ENCODE data around the gene AJM1.

AJM1 gene

DNA sequence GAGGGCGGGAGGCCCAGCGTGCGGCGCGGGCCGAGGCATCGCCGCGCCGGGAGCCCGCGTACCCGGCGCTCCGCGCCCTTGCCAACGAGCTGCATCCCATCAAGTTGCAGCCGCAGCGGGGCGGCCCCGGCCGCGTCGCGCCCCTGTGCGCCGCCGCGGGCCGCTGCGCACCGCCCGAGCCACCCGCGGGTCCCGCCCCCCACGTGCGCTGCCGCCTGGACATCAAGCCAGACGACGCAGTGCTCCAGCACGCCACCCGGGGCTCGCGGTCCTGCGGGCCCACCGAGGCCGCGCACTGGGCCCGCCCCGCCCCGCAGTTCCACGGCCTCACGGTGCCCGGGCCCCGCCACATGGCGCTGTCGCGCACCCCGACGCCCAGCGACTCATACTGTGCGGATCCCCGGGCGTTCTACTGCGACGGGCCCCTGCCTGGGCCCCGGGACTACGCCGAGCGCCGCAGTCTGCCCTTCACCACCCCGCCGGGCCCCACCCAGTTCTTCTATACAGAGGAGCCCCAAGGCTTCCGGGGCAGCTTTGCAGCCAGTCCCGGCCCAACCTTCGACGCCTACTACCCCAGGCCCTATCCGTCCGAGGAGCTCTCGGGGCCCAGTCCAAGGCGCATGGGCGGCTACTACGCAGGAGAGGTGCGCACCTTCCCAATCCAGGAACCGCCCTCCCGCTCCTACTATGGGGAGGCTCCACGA lies 2.6 kb downstream of the AJM1 start:
- TF ChIP-seq, protein P1, sequence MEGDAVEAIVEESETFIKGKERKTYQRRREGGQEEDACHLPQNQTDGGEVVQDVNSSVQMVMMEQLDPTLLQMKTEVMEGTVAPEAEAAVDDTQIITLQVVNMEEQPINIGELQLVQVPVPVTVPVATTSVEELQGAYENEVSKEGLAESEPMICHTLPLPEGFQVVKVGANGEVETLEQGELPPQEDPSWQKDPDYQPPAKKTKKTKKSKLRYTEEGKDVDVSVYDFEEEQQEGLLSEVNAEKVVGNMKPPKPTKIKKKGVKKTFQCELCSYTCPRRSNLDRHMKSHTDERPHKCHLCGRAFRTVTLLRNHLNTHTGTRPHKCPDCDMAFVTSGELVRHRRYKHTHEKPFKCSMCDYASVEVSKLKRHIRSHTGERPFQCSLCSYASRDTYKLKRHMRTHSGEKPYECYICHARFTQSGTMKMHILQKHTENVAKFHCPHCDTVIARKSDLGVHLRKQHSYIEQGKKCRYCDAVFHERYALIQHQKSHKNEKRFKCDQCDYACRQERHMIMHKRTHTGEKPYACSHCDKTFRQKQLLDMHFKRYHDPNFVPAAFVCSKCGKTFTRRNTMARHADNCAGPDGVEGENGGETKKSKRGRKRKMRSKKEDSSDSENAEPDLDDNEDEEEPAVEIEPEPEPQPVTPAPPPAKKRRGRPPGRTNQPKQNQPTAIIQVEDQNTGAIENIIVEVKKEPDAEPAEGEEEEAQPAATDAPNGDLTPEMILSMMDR (conservative IDR thresholded peaks at IDR 0.05; ENCODE audit: low read depth, low read length), result no peak
- Histone ChIP-seq H3K27ac (no peak overlapping the region), H3K36me3 (ENCODE audit: insufficient read depth) (no peaks in the 10 kb centered on the region), H3K79me2 (ENCODE audit: insufficient read depth, low read depth) (no peaks in the 10 kb centered on the region), H3K4me2 (no peak overlapping the region), H2AFZ (ENCODE audit: low read depth) (no peak overlapping the region), H3K27me3 (ENCODE audit: insufficient read depth, low read depth) (no peaks in the 10 kb centered on the region), H4K20me1 (ENCODE audit: insufficient read depth) (no peaks in the 10 kb centered on the region), H3K4me1 (ENCODE audit: low read depth, poor library complexity, severe bottlenecking) (peaks cover 32% of the 10 kb centered on the region), H3K4me3 (IDR thresholded peaks at IDR 0.05; ENCODE audit: insufficient read depth, low read depth, low read length) (no peak overlapping the region), H3K9ac (no peak overlapping the region)

DNA sequence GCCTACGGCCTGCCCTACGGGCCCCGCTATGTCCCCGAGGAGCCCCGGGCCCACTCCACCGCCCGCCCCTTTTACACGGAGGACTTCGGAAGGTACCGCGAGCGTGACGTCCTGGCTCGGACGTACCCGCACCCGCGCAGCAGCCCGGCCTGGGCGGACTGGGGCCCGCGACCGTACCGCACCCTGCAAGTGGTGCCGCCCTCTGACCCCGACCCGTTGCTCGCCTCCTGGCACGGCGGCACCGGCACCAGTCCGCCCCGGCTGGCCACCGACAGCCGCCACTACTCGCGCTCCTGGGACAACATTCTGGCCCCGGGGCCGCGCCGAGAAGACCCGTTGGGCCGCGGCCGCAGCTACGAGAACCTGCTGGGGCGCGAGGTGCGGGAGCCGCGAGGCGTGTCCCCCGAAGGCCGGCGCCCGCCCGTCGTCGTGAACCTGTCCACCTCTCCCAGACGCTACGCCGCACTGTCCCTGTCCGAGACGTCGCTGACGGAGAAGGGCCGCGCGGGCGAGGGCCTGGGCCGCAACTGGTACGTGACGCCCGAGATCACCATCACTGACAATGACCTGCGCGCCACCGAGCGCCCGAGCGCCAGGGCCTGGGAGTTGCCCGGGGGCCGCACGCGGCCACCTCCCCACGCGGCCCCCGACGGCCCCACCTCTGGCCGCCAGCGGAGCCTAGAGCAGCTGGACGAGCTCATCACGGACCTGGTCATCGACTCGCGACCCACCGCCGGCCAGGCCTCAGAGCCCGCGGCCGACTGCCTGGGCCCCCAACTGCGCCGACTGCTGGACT lies 3.4 kb downstream of the AJM1 start:
- TF ChIP-seq, protein P1 (conservative IDR thresholded peaks at IDR 0.05; ENCODE audit: low read depth, low read length), result no peak
- H4K20me1 ChIP-seq (ENCODE audit: insufficient read depth), result no peaks in the 10 kb centered on the region
- no peak overlapping the region for H3K27ac ChIP-seq
- H3K36me3 ChIP-seq (ENCODE audit: insufficient read depth), result no peaks in the 10 kb centered on the region
- H3K9ac ChIP-seq, result no peak overlapping the region
- no peak overlapping the region for H3K4me3 ChIP-seq (IDR thresholded peaks at IDR 0.05; ENCODE audit: insufficient read depth, low read depth, low read length)
- H3K4me2 ChIP-seq, result no peak overlapping the region
- H3K79me2 ChIP-seq (ENCODE audit: insufficient read depth, low read depth), result no peaks in the 10 kb centered on the region
- H3K4me1 ChIP-seq (ENCODE audit: low read depth, poor library complexity, severe bottlenecking), result peaks cover 29% of the 10 kb centered on the region
- H2AFZ ChIP-seq (ENCODE audit: low read depth), result no peak overlapping the region
- H3K27me3 ChIP-seq (ENCODE audit: insufficient read depth, low read depth), result no peaks in the 10 kb centered on the region

DNA sequence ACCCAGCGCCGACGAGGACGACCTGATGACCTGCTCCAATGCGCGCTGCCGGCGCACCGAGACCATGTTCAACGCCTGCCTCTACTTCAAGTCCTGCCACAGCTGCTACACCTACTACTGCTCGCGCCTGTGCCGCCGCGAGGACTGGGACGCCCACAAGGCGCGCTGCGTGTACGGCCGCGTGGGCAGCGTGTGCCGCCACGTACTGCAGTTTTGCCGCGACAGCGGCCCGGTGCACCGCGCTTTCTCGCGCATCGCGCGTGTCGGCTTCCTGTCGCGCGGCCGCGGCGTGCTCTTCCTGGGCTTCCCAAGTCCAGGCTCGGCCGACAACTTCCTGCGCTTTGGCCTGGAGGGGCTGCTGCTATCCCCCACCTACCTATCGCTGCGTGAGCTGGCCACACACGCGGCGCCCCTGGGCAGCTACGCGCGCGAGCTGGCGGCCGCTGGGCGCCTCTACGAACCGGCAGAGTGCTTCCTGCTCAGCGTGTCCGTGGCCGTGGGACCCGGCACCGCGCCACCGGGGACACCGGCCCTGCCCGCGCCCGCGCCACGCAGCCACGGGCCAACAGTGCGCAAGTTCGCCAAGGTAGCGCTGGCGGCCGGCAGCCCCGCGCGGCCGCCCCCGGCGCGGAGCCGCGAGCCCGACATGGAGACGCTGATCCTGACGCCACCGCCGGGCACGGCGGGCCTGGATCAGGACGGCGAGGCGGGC lies 4.3 kb downstream of the AJM1 start:
- H2AFZ ChIP-seq (ENCODE audit: low read depth), result no peak overlapping the region
- H3K27ac ChIP-seq, result no peak overlapping the region
- TF ChIP-seq, protein P1 (conservative IDR thresholded peaks at IDR 0.05; ENCODE audit: low read depth, low read length), result no peak
- H3K4me3 ChIP-seq (IDR thresholded peaks at IDR 0.05; ENCODE audit: insufficient read depth, low read depth, low read length), result no peak overlapping the region
- H3K36me3 ChIP-seq (ENCODE audit: insufficient read depth), result no peaks in the 10 kb centered on the region
- no peaks in the 10 kb centered on the region for H3K27me3 ChIP-seq (ENCODE audit: insufficient read depth, low read depth)
- no peaks in the 10 kb centered on the region for H4K20me1 ChIP-seq (ENCODE audit: insufficient read depth)
- H3K4me2 ChIP-seq, result no peak overlapping the region
- no peak overlapping the region for H3K9ac ChIP-seq
- H3K4me1 ChIP-seq (ENCODE audit: low read depth, poor library complexity, severe bottlenecking), result peaks cover 21% of the 10 kb centered on the region
- H3K79me2 ChIP-seq (ENCODE audit: insufficient read depth, low read depth), result no peaks in the 10 kb centered on the region

DNA sequence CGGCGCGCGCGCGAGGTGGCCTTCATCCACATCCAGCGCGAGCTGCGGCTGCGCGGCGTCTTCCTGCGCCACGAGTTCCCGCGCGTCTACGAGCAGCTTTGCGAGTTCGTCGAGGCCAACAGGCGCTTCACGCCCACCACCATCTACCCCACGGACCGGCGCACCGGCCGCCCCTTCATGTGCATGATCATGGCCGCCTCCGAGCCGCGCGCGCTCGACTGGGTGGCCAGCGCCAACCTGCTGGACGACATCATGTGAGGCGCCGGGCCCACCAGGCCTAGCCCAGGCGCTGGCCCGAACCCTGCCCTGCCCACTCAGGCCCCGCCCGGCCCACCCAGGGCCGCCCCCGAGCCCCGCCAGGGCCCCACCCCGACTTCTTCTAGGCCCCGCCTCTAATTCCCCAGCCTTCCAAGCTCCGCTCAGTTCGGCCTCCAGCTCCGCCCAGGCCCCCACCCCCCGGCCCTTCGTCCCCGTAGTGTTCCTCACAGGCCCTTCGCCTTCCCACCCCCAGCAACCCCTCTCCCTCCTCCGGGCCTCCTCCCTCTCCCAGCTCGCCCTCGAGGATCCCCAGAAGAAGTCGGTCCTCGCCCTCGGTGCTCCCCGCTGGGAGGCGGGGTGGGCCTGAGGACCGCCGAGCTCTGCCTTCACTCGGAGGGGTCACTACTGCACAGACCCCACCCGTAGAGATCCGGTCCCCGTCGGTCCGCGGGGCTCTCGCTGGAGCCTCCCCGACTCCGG lies 5.0 kb downstream of the AJM1 start:
- TF ChIP-seq, protein P1 (conservative IDR thresholded peaks at IDR 0.05; ENCODE audit: low read depth, low read length), result no peak
- no peaks in the 10 kb centered on the region for H3K36me3 ChIP-seq (ENCODE audit: insufficient read depth)
- no peak overlapping the region for H3K4me3 ChIP-seq (IDR thresholded peaks at IDR 0.05; ENCODE audit: insufficient read depth, low read depth, low read length)
- H3K4me2 ChIP-seq, result peak overlapping the region; percentile 76; the same call in 1 of the 2 replicates
- no peaks in the 10 kb centered on the region for H4K20me1 ChIP-seq (ENCODE audit: insufficient read depth)
- H3K9ac ChIP-seq, result no peak overlapping the region
- H3K79me2 ChIP-seq (ENCODE audit: insufficient read depth, low read depth), result no peaks in the 10 kb centered on the region
- H2AFZ ChIP-seq (ENCODE audit: low read depth), result peak overlapping the region; percentile 45
- H3K27ac ChIP-seq, result no peak overlapping the region
- H3K27me3 ChIP-seq (ENCODE audit: insufficient read depth, low read depth), result no peaks in the 10 kb centered on the region
- peaks cover 14% of the 10 kb centered on the region for H3K4me1 ChIP-seq (ENCODE audit: low read depth, poor library complexity, severe bottlenecking)

Measured in KMS-11 (cell line).